GM18507 (cell line): ENCODE measurements around the gene A4GNT.
"Not testable (repeated sequence)": the region's sequence is repeated elsewhere in the genome, so short reads cannot be mapped to it uniquely, and the experiment has no call there.

Experiments used
- DNase-seq: peaks from one replicate; pipeline ENCODE4 v3.0.0; 2011; ENCODE audit warnings: low read depth; ENCODE audit not compliant: insufficient read length; ENCODE audit errors: extremely low spot score
- FAIRE-seq: peaks from 2 replicates; lab custom pipeline; 2011; peaks lifted over from hg19 to GRCh38; lab: Jason Lieb, UNC

A4GNT gene

GRCh38 chr3:138124188-138124587 lies 8.0 kb downstream of the A4GNT start:
- DNase-seq (no peak), FAIRE-seq (no peak)

- FAIRE-seq, result no peak
- DNase-seq, result no peak
These were observed 12.8 kb downstream of the A4GNT start for GRCh38 chr3:138119423-138119766.

GRCh38 chr3:138118612-138119422 lies 13.4 kb downstream of the A4GNT start:
- peak; percentile 78 for FAIRE-seq
- DNase-seq, result peak; percentile 33

GRCh38 chr3:138114988-138115971 lies 16.9 kb downstream of the A4GNT start, which contains the start of gene DZIP1L:
TSS of gene DZIP1L (minus strand) at chr3:138115608. CDS start at chr3:138103971, 11,637 bp downstream.
- FAIRE-seq, result no peak
- DNase-seq, result peak; percentile 40

GRCh38 chr3:138114431-138114918 lies 17.7 kb downstream of the A4GNT start:
- FAIRE-seq (no peak), DNase-seq (no peak)

GRCh38 chr3:138113326-138113725 lies 18.9 kb downstream of the A4GNT start:
- DNase-seq (no peak), FAIRE-seq (no peak)

GRCh38 chr3:138112362-138112761 lies 19.8 kb downstream of the A4GNT start:
- no peak for FAIRE-seq
- no peak for DNase-seq

- DNase-seq, result no peak
- no peak for FAIRE-seq
These were observed 26.6 kb downstream of the A4GNT start for GRCh38 chr3:138105598-138105997.

GRCh38 chr3:138103466-138103865 lies 28.7 kb downstream of the A4GNT start:
- DNase-seq, result no peak
- no peak for FAIRE-seq

GRCh38 chr3:138101351-138101940 lies 30.7 kb downstream of the A4GNT start:
- not testable (repeated sequence) for DNase-seq, FAIRE-seq

GRCh38 chr3:138099417-138099816 lies 32.8 kb downstream of the A4GNT start:
- no peak for FAIRE-seq

GRCh38 chr3:138097192-138098172 lies 34.7 kb downstream of the A4GNT start:
- FAIRE-seq (no peak), DNase-seq (no peak)

More at GRCh38 chr3:138099417-138099816, 32.8 kb downstream of the A4GNT start:
- DNase-seq, result no peak

- DNase-seq (no peak), FAIRE-seq (no peak)
These were observed 38.5 kb downstream of the A4GNT start for GRCh38 chr3:138093721-138094120.

GRCh38 chr3:138092023-138092422 lies 40.2 kb downstream of the A4GNT start:
- DNase-seq (no peak), FAIRE-seq (no peak)

- DNase-seq (no peak), FAIRE-seq (no peak)
These were observed 43.1 kb downstream of the A4GNT start for GRCh38 chr3:138089091-138089490.

- not testable (repeated sequence) for FAIRE-seq, DNase-seq
These were observed 46.4 kb downstream of the A4GNT start for GRCh38 chr3:138085745-138086144.

GRCh38 chr3:138084196-138084595 lies 48.0 kb downstream of the A4GNT start:
- DNase-seq (no peak), FAIRE-seq (no peak)

- DNase-seq, result no peak
- no peak for FAIRE-seq
These were observed 49.2 kb downstream of the A4GNT start for GRCh38 chr3:138082992-138083386.
